ENCODE data around the gene PTPRU. TPM values are rescaled to one million over a fixed set of nuclear protein-coding genes. Genes with fewer than 3 reads are reported as not detected.

Gene PTPRU
- total and polyA plus RNA-seq, 4 donors: 1.6 to 15.1 (median 6.0) TPM

DNA sequence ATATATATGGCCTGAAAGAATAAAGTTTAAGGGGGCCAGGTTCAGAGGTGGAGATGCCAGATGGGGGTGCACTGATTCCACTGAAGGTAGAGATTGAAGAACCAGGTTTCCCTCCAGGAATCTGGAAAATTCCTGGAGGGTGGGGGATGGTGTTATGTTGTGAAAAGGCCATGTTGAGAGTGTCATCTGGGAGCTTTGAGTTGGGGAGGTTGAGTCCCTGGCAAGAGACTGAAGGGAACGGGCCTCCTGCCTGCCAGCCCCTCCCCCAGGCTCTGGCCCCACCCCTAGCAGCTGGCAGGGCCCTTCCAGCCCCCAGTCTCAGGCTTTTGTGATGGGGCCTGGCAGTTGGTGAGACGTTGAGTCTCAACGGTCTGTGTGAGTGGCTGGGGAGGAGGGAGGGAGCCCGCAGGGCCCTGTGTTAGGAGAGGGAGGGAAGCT lies 4.1 kb downstream of the PTPRU start:
- H3K9me3 ChIP-seq (ENCODE audit: control insufficient read depth in 4 of 4, low read length in 3 of 4): no peaks in the 10 kb centered on the region
- peaks cover 6 to 27% (median 17%) of the 10 kb centered on the region in 4 donors for H3K4me1 ChIP-seq (ENCODE audit: control insufficient read depth in 4 of 4, insufficient read depth in 4 of 4, low read length in 3 of 4)
- no peak overlapping the region for H3K4me3 ChIP-seq (ENCODE audit: low read depth in 1 of 3, low read length in 3 of 3)
- H3K36me3 ChIP-seq (ENCODE audit: control insufficient read depth in 4 of 4, insufficient read depth in 3 of 4, low read depth in 1 of 4, low read length in 3 of 4): no peaks in the 10 kb centered on the region
- no peaks in the 10 kb centered on the region for H3K27me3 ChIP-seq (ENCODE audit: control insufficient read depth in 4 of 4, insufficient read depth in 4 of 4, low read length in 3 of 4)
- no peak for TF ChIP-seq YY1 (IDR thresholded peaks at IDR 0.05)
- TF ChIP-seq, protein P1, sequence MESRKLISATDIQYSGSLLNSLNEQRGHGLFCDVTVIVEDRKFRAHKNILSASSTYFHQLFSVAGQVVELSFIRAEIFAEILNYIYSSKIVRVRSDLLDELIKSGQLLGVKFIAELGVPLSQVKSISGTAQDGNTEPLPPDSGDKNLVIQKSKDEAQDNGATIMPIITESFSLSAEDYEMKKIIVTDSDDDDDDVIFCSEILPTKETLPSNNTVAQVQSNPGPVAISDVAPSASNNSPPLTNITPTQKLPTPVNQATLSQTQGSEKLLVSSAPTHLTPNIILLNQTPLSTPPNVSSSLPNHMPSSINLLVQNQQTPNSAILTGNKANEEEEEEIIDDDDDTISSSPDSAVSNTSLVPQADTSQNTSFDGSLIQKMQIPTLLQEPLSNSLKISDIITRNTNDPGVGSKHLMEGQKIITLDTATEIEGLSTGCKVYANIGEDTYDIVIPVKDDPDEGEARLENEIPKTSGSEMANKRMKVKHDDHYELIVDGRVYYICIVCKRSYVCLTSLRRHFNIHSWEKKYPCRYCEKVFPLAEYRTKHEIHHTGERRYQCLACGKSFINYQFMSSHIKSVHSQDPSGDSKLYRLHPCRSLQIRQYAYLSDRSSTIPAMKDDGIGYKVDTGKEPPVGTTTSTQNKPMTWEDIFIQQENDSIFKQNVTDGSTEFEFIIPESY (IDR thresholded peaks at IDR 0.05): no peak
- TF ChIP-seq GABPA (IDR thresholded peaks at IDR 0.05 in 1 of 2, conservative IDR thresholded peaks at IDR 0.05 in 1 of 2): no peak
- peak; percentile 22 to 29 for TF ChIP-seq RAD21 (IDR thresholded peaks at IDR 0.05)
- TF ChIP-seq NR2F2 (IDR thresholded peaks at IDR 0.05): no peak
- TF ChIP-seq, protein P2, sequence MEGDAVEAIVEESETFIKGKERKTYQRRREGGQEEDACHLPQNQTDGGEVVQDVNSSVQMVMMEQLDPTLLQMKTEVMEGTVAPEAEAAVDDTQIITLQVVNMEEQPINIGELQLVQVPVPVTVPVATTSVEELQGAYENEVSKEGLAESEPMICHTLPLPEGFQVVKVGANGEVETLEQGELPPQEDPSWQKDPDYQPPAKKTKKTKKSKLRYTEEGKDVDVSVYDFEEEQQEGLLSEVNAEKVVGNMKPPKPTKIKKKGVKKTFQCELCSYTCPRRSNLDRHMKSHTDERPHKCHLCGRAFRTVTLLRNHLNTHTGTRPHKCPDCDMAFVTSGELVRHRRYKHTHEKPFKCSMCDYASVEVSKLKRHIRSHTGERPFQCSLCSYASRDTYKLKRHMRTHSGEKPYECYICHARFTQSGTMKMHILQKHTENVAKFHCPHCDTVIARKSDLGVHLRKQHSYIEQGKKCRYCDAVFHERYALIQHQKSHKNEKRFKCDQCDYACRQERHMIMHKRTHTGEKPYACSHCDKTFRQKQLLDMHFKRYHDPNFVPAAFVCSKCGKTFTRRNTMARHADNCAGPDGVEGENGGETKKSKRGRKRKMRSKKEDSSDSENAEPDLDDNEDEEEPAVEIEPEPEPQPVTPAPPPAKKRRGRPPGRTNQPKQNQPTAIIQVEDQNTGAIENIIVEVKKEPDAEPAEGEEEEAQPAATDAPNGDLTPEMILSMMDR (IDR thresholded peaks at IDR 0.05; ENCODE audit: low read depth, low read length, missing input control): no peak
- no peak for TF ChIP-seq TAF1 (conservative IDR thresholded peaks at IDR 0.05)
- no peak overlapping the region for H3K9ac ChIP-seq (ENCODE audit: low read depth in 1 of 2, low read length in 2 of 2)
- H3K27ac ChIP-seq (ENCODE audit: low read depth in 1 of 2, low read length in 2 of 2): no peak overlapping the region
- 59% methylated on average over 4 of the region's 4 CpGs for WGBS
- no peak for DNase-seq (ENCODE audit: low spot score)

DNA sequence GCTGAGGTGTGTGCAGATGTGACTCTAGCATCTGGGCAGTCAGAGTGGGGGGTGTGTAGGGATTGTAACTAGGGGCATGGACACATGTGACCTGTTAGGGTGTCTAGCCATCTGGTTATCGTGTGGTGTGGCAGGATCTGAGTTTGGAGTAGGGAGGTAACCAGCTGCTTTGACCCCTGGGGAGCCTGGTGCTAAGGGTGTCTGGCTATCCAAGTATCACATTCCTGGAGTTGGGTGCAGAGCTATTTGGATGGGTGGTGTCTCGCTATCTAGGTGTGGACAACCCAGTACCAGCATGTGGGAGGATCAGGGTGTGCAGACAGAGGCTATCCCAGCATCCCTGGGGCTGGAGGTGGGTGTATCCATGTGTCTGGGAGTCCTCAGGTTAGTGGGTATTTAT lies 4.7 kb downstream of the PTPRU start:
- Histone ChIP-seq H3K4me1 (ENCODE audit: control insufficient read depth in 4 of 4, insufficient read depth in 4 of 4, low read length in 3 of 4) (peaks cover 5 to 30% (median 19%) of the 10 kb centered on the region in 4 donors), H3K27ac (ENCODE audit: low read depth in 1 of 2, low read length in 2 of 2) (no peak overlapping the region), H3K9ac (ENCODE audit: low read depth in 1 of 2, low read length in 2 of 2) (no peak overlapping the region), H3K9me3 (ENCODE audit: control insufficient read depth in 4 of 4, low read length in 3 of 4) (no peaks in the 10 kb centered on the region), H3K36me3 (ENCODE audit: control insufficient read depth in 4 of 4, insufficient read depth in 3 of 4, low read depth in 1 of 4, low read length in 3 of 4) (no peaks in the 10 kb centered on the region), H3K4me3 (ENCODE audit: low read depth in 1 of 3, low read length in 3 of 3) (no peak overlapping the region), H3K27me3 (ENCODE audit: control insufficient read depth in 4 of 4, insufficient read depth in 4 of 4, low read length in 3 of 4) (no peaks in the 10 kb centered on the region)
- 92% methylated on average over 2 of the region's 2 CpGs for WGBS
- DNase-seq (ENCODE audit: low spot score): no peak
- no peak for TF ChIP-seq RAD21 (IDR thresholded peaks at IDR 0.05)
- TF ChIP-seq TAF1 (conservative IDR thresholded peaks at IDR 0.05): no peak
- no peak for TF ChIP-seq NR2F2 (IDR thresholded peaks at IDR 0.05)
- TF ChIP-seq, protein P1 (IDR thresholded peaks at IDR 0.05): no peak
- no peak for TF ChIP-seq RXRA (IDR thresholded peaks at IDR 0.05)

DNA sequence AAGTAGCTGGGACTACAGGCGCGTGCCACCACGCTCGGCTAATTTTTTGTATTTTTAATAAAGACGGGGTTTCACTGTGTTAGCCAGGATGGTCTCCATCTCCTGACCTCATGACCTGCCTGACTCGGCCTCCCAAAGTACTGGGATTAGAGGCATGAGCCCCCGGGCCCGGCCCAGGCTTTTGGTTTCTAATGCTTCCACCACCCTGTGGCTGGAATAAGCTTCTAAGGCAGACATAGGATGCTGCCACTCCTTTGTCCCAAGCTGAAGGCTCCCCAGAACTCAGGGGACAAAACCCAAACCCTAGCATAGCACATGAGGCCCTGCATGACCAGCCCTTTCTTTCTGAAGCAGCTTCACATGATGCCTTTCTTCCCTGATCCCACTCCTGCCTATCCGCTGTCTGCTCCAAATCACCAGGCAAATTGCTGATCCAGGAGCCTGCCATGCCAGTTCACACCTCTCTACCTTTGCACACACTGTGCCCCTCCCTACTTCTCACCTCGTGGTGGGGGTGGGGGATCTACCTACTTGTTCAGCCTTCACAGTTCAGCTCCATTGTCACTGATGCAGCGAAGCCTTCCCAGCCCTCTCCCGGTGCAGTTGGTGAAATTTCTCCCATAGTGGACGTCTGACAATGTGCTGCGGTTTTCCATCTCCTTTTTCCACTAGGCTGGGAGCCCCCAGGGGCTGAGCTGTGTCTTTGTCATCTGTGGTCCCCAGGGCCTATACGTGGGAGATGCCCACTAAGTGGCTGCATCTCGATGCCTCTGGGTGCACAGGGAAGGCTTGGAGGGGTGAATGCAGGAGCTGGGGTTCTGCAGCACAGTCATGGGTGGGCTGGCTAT lies 6.9 kb downstream of the PTPRU start:
- no peak overlapping the region for H3K27ac ChIP-seq (ENCODE audit: low read depth in 1 of 2, low read length in 2 of 2)
- H3K9me3 ChIP-seq (ENCODE audit: control insufficient read depth in 4 of 4, low read length in 3 of 4): no peaks in the 10 kb centered on the region
- H3K36me3 ChIP-seq (ENCODE audit: control insufficient read depth in 4 of 4, insufficient read depth in 3 of 4, low read depth in 1 of 4, low read length in 3 of 4): no peaks in the 10 kb centered on the region
- no peak overlapping the region for H3K4me3 ChIP-seq (ENCODE audit: low read depth in 1 of 3, low read length in 3 of 3)
- no peaks in the 10 kb centered on the region for H3K27me3 ChIP-seq (ENCODE audit: control insufficient read depth in 4 of 4, insufficient read depth in 4 of 4, low read length in 3 of 4)
- 85% methylated on average over 16 of the region's 16 CpGs for WGBS
- peaks cover 5 to 28% (median 17%) of the 10 kb centered on the region in 4 donors for H3K4me1 ChIP-seq (ENCODE audit: control insufficient read depth in 4 of 4, insufficient read depth in 4 of 4, low read length in 3 of 4)
- no peak overlapping the region for H3K9ac ChIP-seq (ENCODE audit: low read depth in 1 of 2, low read length in 2 of 2)
- DNase-seq (ENCODE audit: low spot score): no peak
- TF ChIP-seq FOXA1 (IDR thresholded peaks at IDR 0.05) (no peak), NR2F2 (IDR thresholded peaks at IDR 0.05) (no peak), RXRA (IDR thresholded peaks at IDR 0.05) (no peak), YY1 (IDR thresholded peaks at IDR 0.05) (no peak), TAF1 (conservative IDR thresholded peaks at IDR 0.05) (no peak), HNF4G (IDR thresholded peaks at IDR 0.05) (no peak), RAD21 (IDR thresholded peaks at IDR 0.05) (no peak), HNF4A (conservative IDR thresholded peaks at IDR 0.05) (no peak), JUND (IDR thresholded peaks at IDR 0.05) (no peak), EGR1 (IDR thresholded peaks at IDR 0.05; ENCODE audit: low read depth in 2 of 2) (no peak), SP1 (IDR thresholded peaks at IDR 0.05) (no peak), FOXA2 (IDR thresholded peaks at IDR 0.05) (no peak)
- TF ChIP-seq, protein P3, sequence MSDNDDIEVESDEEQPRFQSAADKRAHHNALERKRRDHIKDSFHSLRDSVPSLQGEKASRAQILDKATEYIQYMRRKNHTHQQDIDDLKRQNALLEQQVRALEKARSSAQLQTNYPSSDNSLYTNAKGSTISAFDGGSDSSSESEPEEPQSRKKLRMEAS (IDR thresholded peaks at IDR 0.05): no peak
- TF ChIP-seq, protein P4, sequence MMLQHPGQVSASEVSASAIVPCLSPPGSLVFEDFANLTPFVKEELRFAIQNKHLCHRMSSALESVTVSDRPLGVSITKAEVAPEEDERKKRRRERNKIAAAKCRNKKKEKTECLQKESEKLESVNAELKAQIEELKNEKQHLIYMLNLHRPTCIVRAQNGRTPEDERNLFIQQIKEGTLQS (IDR thresholded peaks at IDR 0.05): no peak
- TF ChIP-seq, protein P2 (IDR thresholded peaks at IDR 0.05; ENCODE audit: low read depth, low read length, missing input control): no peak
